Activated naive CD8-positive, alpha-beta T cell treated with anti-CD3 and anti-CD28 coated beads for 36 hours (primary cell): ENCODE measurements around the gene RFX7. TPM values are rescaled to one million over a fixed set of nuclear protein-coding genes. Genes with fewer than 3 reads are reported as not detected.
"Not testable (repeated sequence)": the region's sequence is repeated elsewhere in the genome, so short reads cannot be mapped to it uniquely, and the experiment has no call there.

Source experiments
- DNase-seq: peaks from one replicate; pipeline ENCODE4 v3.0.0; 2021
- H3K27ac Mint-ChIP-seq: one replicate; pipeline ENCODE4 v1.8.0; 2022; ENCODE audit warnings: mild to moderate bottlenecking, moderate library complexity, mixed read lengths
- H3K27me3 Mint-ChIP-seq: one replicate; pipeline ENCODE4 v1.8.0; 2022; ENCODE audit warnings: mild to moderate bottlenecking, mixed read lengths
- H3K36me3 Mint-ChIP-seq: one replicate; pipeline ENCODE4 v1.8.0; 2021; ENCODE audit warnings: mild to moderate bottlenecking, mixed read lengths
- H3K4me1 Mint-ChIP-seq: one replicate; pipeline ENCODE4 v1.8.0; 2021; ENCODE audit warnings: mixed read lengths
- H3K4me3 Mint-ChIP-seq: one replicate; pipeline ENCODE4 v1.8.0; 2022; ENCODE audit warnings: mild to moderate bottlenecking, moderate library complexity, mixed read lengths
- H3K9me3 Mint-ChIP-seq: one replicate; pipeline ENCODE4 v1.8.0; 2022; ENCODE audit warnings: mixed read lengths
- total RNA-seq, 2 experiments: library from RNA; stranded (reverse); gene quantifications; one replicate each; pipeline ENCODE4 v1.2.3, GENCODE V29; 2021

Gene RFX7
- total RNA-seq, 2 experiments from 2014 or later: 28.6 to 30.5 TPM

DNA sequence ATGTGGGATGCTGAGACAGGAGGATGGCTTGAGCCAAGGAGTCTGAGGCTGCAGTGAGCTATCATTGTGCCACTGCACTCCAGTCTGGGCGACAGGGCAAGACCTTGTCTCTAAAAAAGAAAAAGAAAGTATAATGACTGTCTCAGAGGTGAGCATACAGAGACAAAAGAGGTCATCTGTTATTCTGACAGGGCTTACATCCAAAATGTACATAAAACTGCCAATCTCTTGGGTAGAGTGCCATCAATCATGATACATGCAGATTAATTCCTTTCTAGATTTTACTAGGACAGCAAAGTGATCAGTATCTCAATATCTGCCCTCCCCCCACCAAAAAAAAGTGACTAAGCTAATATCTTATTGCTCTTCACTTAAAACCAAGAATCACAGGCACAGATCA lies 41.0 kb downstream of the RFX7 start:
- Mint-ChIP-seq H3K4me1 (peaks cover 62% of the 10 kb centered on the region), H3K9me3 (peaks cover 4% of the 10 kb centered on the region), H3K27ac (no peak overlapping the region), H3K36me3 (peaks cover 24% of the 10 kb centered on the region), H3K27me3 (no peaks in the 10 kb centered on the region), H3K4me3 (no peak overlapping the region)
- DNase-seq: no peak

- H3K9me3 Mint-ChIP-seq: no peaks in the 10 kb centered on the region
- H3K4me1 Mint-ChIP-seq: peaks cover 35% of the 10 kb centered on the region
- no peak overlapping the region for H3K4me3 Mint-ChIP-seq
- DNase-seq: no peak
- H3K36me3 Mint-ChIP-seq: peaks cover 15% of the 10 kb centered on the region
- no peaks in the 10 kb centered on the region for H3K27me3 Mint-ChIP-seq
- H3K27ac Mint-ChIP-seq: no peak overlapping the region
These were observed 44.6 kb downstream of the RFX7 start for GRCh38 chr15:56199038-56199437.

- DNase-seq: no peak
- peaks cover 13% of the 10 kb centered on the region for H3K36me3 Mint-ChIP-seq
- H3K4me3 Mint-ChIP-seq: no peak overlapping the region
- peaks cover 24% of the 10 kb centered on the region for H3K4me1 Mint-ChIP-seq
- no peaks in the 10 kb centered on the region for H3K9me3 Mint-ChIP-seq
- no peak overlapping the region for H3K27ac Mint-ChIP-seq
- H3K27me3 Mint-ChIP-seq: no peaks in the 10 kb centered on the region
These were observed 49.6 kb downstream of the RFX7 start for GRCh38 chr15:56194035-56194434.

- Mint-ChIP-seq H3K4me3 (no peak overlapping the region), H3K36me3 (peaks cover 17% of the 10 kb centered on the region), H3K27ac (no peak overlapping the region), H3K4me1 (peaks cover 23% of the 10 kb centered on the region), H3K27me3 (no peaks in the 10 kb centered on the region), H3K9me3 (no peaks in the 10 kb centered on the region)
- DNase-seq: no peak
These were observed 50.8 kb downstream of the RFX7 start for GRCh38 chr15:56192659-56193442.

- H3K4me3 Mint-ChIP-seq: no peak overlapping the region
- peaks cover 27% of the 10 kb centered on the region for H3K36me3 Mint-ChIP-seq
- peaks cover 4% of the 10 kb centered on the region for H3K9me3 Mint-ChIP-seq
- peaks cover 37% of the 10 kb centered on the region for H3K4me1 Mint-ChIP-seq
- no peak for DNase-seq
- H3K27ac Mint-ChIP-seq: no peak overlapping the region
- H3K27me3 Mint-ChIP-seq: no peaks in the 10 kb centered on the region
These were observed 56.0 kb downstream of the RFX7 start for GRCh38 chr15:56187665-56188064.

- Mint-ChIP-seq H3K4me3 (no peak overlapping the region), H3K27me3 (no peaks in the 10 kb centered on the region), H3K4me1 (peaks cover 40% of the 10 kb centered on the region), H3K27ac (no peak overlapping the region), H3K36me3 (peaks cover 31% of the 10 kb centered on the region), H3K9me3 (peaks cover 6% of the 10 kb centered on the region)
- DNase-seq: no peak
These were observed 57.7 kb downstream of the RFX7 start for GRCh38 chr15:56185980-56186379.

GRCh38 chr15:56184516-56184915 lies 59.2 kb downstream of the RFX7 start:
- Mint-ChIP-seq H3K27me3 (no peaks in the 10 kb centered on the region), H3K36me3 (peaks cover 29% of the 10 kb centered on the region), H3K9me3 (peaks cover 6% of the 10 kb centered on the region), H3K4me1 (peaks cover 40% of the 10 kb centered on the region), H3K4me3 (no peak overlapping the region), H3K27ac (no peak overlapping the region)
- DNase-seq: no peak

GRCh38 chr15:56180851-56181250 lies 62.8 kb downstream of the RFX7 start:
- Mint-ChIP-seq H3K27ac (no peak overlapping the region), H3K36me3 (peaks cover 37% of the 10 kb centered on the region), H3K9me3 (peaks cover 7% of the 10 kb centered on the region), H3K27me3 (no peaks in the 10 kb centered on the region), H3K4me3 (no peak overlapping the region), H3K4me1 (peaks cover 20% of the 10 kb centered on the region)
- DNase-seq: no peak

DNA sequence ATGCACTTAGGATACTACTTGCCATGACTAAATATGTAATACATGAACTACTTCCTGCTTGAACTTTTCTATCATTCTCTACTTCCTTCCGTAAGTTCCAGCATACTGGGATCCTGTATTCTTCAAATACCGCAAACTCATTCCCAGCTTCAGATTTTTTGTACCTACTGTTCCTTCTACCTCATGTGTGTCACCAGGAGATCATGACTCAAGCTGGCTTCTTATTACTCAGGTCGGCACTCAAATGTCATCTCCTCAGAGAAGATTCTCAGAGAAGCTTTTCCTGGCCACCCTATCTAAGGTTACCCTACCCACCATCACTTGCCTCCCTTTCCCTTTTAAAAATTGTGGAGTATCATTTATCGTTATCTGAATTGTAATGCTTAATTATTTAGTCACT lies 66.7 kb downstream of the RFX7 start:
- peaks cover 27% of the 10 kb centered on the region for H3K4me1 Mint-ChIP-seq
- H3K9me3 Mint-ChIP-seq: peaks cover 2% of the 10 kb centered on the region
- peaks cover 41% of the 10 kb centered on the region for H3K36me3 Mint-ChIP-seq
- no peak overlapping the region for H3K27ac Mint-ChIP-seq
- H3K27me3 Mint-ChIP-seq: no peaks in the 10 kb centered on the region
- DNase-seq: no peak
- no peak overlapping the region for H3K4me3 Mint-ChIP-seq

- H3K36me3 Mint-ChIP-seq: peaks cover 48% of the 10 kb centered on the region
- no peak overlapping the region for H3K27ac Mint-ChIP-seq
- DNase-seq: no peak
- peaks cover 9% of the 10 kb centered on the region for H3K9me3 Mint-ChIP-seq
- peaks cover 26% of the 10 kb centered on the region for H3K4me1 Mint-ChIP-seq
- no peaks in the 10 kb centered on the region for H3K27me3 Mint-ChIP-seq
- H3K4me3 Mint-ChIP-seq: no peak overlapping the region
These were observed 67.9 kb downstream of the RFX7 start for GRCh38 chr15:56175788-56176187.

- Mint-ChIP-seq H3K36me3 (peaks cover 58% of the 10 kb centered on the region), H3K9me3 (peaks cover 11% of the 10 kb centered on the region), H3K27me3 (no peaks in the 10 kb centered on the region), H3K27ac (no peak overlapping the region), H3K4me1 (peaks cover 33% of the 10 kb centered on the region), H3K4me3 (no peak overlapping the region)
- no peak for DNase-seq
These were observed 69.0 kb downstream of the RFX7 start for GRCh38 chr15:56174649-56175048.

GRCh38 chr15:56168394-56168793 lies 75.3 kb downstream of the RFX7 start:
- peaks cover 11% of the 10 kb centered on the region for H3K9me3 Mint-ChIP-seq
- no peak overlapping the region for H3K4me3 Mint-ChIP-seq
- no peak for DNase-seq
- peaks cover 36% of the 10 kb centered on the region for H3K4me1 Mint-ChIP-seq
- H3K36me3 Mint-ChIP-seq: peaks cover 66% of the 10 kb centered on the region
- H3K27me3 Mint-ChIP-seq: no peaks in the 10 kb centered on the region
- no peak overlapping the region for H3K27ac Mint-ChIP-seq

DNA sequence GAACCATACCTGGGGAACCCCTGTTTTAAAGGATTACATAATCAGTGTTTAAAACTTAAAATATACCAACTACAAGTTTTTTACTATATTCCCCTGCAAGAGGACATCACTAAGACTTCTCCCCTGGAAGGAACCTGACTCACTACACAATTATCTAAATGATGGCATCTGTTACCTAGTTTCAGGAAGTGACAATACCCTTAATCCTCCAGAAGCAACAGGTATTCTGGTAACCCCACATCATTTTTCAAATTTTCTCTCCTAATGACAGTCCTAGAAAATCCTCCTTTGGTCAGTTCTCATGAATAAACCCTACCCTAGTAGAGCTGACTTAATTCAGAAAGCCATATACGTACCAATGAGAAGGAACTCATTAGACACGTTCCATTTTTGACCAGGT lies 78.4 kb downstream of the RFX7 start:
- Mint-ChIP-seq H3K36me3 (peaks cover 39% of the 10 kb centered on the region), H3K4me3 (no peak overlapping the region), H3K9me3 (peaks cover 2% of the 10 kb centered on the region), H3K27ac (no peak overlapping the region), H3K27me3 (no peaks in the 10 kb centered on the region), H3K4me1 (peaks cover 41% of the 10 kb centered on the region)
- no peak for DNase-seq

GRCh38 chr15:56160966-56161365 lies 82.7 kb downstream of the RFX7 start:
- no peak overlapping the region for H3K27ac Mint-ChIP-seq
- DNase-seq: no peak
- H3K4me3 Mint-ChIP-seq: no peak overlapping the region
- peaks cover 2% of the 10 kb centered on the region for H3K9me3 Mint-ChIP-seq
- H3K4me1 Mint-ChIP-seq: peaks cover 26% of the 10 kb centered on the region
- H3K36me3 Mint-ChIP-seq: peaks cover 39% of the 10 kb centered on the region
- H3K27me3 Mint-ChIP-seq: no peaks in the 10 kb centered on the region

DNA sequence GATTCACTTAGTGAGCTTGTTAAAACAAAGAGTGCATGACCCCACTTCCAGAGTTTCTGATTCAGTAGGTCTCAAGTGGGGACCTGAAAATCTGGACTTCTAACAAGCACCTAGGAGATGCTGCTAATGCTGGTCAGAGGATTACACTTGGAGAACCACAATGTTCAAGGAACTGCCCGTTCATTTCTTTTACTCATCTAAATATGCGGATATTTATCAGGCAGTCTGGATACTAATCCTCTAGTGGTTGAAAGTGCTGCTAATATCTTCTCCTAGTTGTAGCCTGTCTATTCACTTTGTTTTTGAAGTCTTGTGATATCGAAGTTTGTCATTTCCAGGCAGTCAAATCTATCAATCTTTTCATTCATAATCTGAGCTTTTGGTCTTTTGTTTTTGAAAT lies 86.8 kb downstream of the RFX7 start:
- DNase-seq: no peak
- no peak overlapping the region for H3K4me3 Mint-ChIP-seq
- peaks cover 27% of the 10 kb centered on the region for H3K4me1 Mint-ChIP-seq
- H3K36me3 Mint-ChIP-seq: peaks cover 60% of the 10 kb centered on the region
- no peaks in the 10 kb centered on the region for H3K27me3 Mint-ChIP-seq
- peaks cover 32% of the 10 kb centered on the region for H3K9me3 Mint-ChIP-seq
- H3K27ac Mint-ChIP-seq: no peak overlapping the region

GRCh38 chr15:56155278-56155677 lies 88.4 kb downstream of the RFX7 start:
- not testable (repeated sequence) for DNase-seq, H3K27me3 Mint-ChIP-seq, H3K4me3 Mint-ChIP-seq, H3K27ac Mint-ChIP-seq
- Mint-ChIP-seq H3K9me3 (peaks cover 38% of the 10 kb centered on the region), H3K4me1 (peaks cover 21% of the 10 kb centered on the region), H3K36me3 (peaks cover 69% of the 10 kb centered on the region)
